ENCODE data around the gene PLCL2. TPM values are rescaled to one million over a fixed set of nuclear protein-coding genes. Genes with fewer than 3 reads are reported as not detected.

PLCL2 gene
- total RNA-seq, 1 donor from 2014 or later = 26.4 TPM

GRCh38 chr3:16982460-16982859 lies 97.7 kb downstream of the PLCL2 start:
- Mint-ChIP-seq H3K27ac (no peak overlapping the region), H3K27me3 (ENCODE audit: insufficient read depth, low read depth) (no peaks in the 10 kb centered on the region), H3K4me3 (no peak overlapping the region), H3K36me3 (peaks cover 2% of the 10 kb centered on the region), H3K4me1 (no peaks in the 10 kb centered on the region), H3K9me3 (peaks cover 10% of the 10 kb centered on the region)
- H3K4me2 ChIP-seq = no peak overlapping the region
- H4K20me1 ChIP-seq (ENCODE audit: low read depth) = no peaks in the 10 kb centered on the region
- no peak overlapping the region for H2AFZ ChIP-seq (replicated peaks)
- H3K4me3 ChIP-seq = no peak overlapping the region
- peaks cover 3% of the 10 kb centered on the region for H3K4me1 ChIP-seq
- no peaks in the 10 kb centered on the region for H3K36me3 ChIP-seq
- no peak for DNase-seq (ENCODE audit: low spot score)
- no peaks in the 10 kb centered on the region for H3K9me3 ChIP-seq (ENCODE audit: low read depth)
- peaks cover 5% of the 10 kb centered on the region for H3F3A ChIP-seq (ENCODE audit: low read depth)
- H3K27me3 ChIP-seq = no peaks in the 10 kb centered on the region
- no peak for TF ChIP-seq CTCF (IDR thresholded peaks at IDR 0.05)
- no peak for TF ChIP-seq EZH2 (IDR thresholded peaks at IDR 0.05)
- no peak for TF ChIP-seq EZH2phosphoT487 (IDR thresholded peaks at IDR 0.05)
- H3K79me2 ChIP-seq (ENCODE audit: low read depth) = peaks cover 45% of the 10 kb centered on the region
- H3K27ac ChIP-seq = no peak overlapping the region
- no peak overlapping the region for H3K9ac ChIP-seq

- H3K27me3 Mint-ChIP-seq (ENCODE audit: insufficient read depth, low read depth) = no peaks in the 10 kb centered on the region
- Histone ChIP-seq H4K20me1 (ENCODE audit: low read depth) (no peaks in the 10 kb centered on the region), H3K9me3 (ENCODE audit: low read depth) (no peaks in the 10 kb centered on the region), H3F3A (ENCODE audit: low read depth) (no peaks in the 10 kb centered on the region), H3K27me3 (no peaks in the 10 kb centered on the region), H3K4me1 (peaks cover 12% of the 10 kb centered on the region), H3K36me3 (no peaks in the 10 kb centered on the region), H3K79me2 (ENCODE audit: low read depth) (peaks cover 51% of the 10 kb centered on the region), H3K9ac (no peak overlapping the region), H3K4me2 (no peak overlapping the region), H2AFZ (replicated peaks) (no peak overlapping the region), H3K27ac (no peak overlapping the region), H3K4me3 (no peak overlapping the region)
- H3K4me3 Mint-ChIP-seq = no peak overlapping the region
- H3K27ac Mint-ChIP-seq = no peak overlapping the region
- H3K4me1 Mint-ChIP-seq = no peaks in the 10 kb centered on the region
- peaks cover 2% of the 10 kb centered on the region for H3K36me3 Mint-ChIP-seq
- TF ChIP-seq EZH2phosphoT487 (IDR thresholded peaks at IDR 0.05) (no peak), CTCF (IDR thresholded peaks at IDR 0.05) (no peak), EZH2 (IDR thresholded peaks at IDR 0.05) (no peak)
- DNase-seq (ENCODE audit: low spot score) = no peak
- H3K9me3 Mint-ChIP-seq = peaks cover 10% of the 10 kb centered on the region
Observed at GRCh38 chr3:16985608-16986007, 100.9 kb downstream of the PLCL2 start.

DNA sequence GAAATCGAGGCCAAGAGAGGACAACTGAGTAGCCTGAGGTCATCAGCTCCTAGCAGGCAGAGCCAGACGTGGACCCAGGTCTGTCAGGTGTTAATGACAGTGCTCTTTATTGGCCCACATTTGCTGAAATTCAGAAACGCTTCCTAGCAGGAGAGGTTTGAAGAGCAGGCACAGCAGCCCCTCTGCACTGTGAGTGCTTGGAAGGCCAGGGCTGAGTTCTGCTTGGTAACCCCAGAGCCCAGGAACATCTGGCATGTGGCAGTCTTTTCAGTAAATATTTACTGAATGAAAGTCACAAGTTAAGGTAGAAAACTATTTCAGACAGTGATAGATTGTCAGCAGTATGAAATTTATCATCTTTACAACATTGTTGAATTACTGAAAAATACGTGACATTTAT lies 102.4 kb downstream of the PLCL2 start:
- no peak overlapping the region for H3K4me3 Mint-ChIP-seq
- DNase-seq (ENCODE audit: low spot score) = no peak
- Histone ChIP-seq H3K4me2 (no peak overlapping the region), H3K27ac (no peak overlapping the region), H3K79me2 (ENCODE audit: low read depth) (peaks cover 41% of the 10 kb centered on the region), H3K36me3 (no peaks in the 10 kb centered on the region), H3K4me1 (peaks cover 15% of the 10 kb centered on the region), H2AFZ (replicated peaks) (no peak overlapping the region), H3K9ac (no peak overlapping the region), H4K20me1 (ENCODE audit: low read depth) (no peaks in the 10 kb centered on the region), H3K4me3 (no peak overlapping the region), H3K27me3 (no peaks in the 10 kb centered on the region), H3K9me3 (ENCODE audit: low read depth) (no peaks in the 10 kb centered on the region), H3F3A (ENCODE audit: low read depth) (no peaks in the 10 kb centered on the region)
- TF ChIP-seq CTCF (IDR thresholded peaks at IDR 0.05) = no peak
- TF ChIP-seq EZH2phosphoT487 (IDR thresholded peaks at IDR 0.05) = no peak
- no peak for TF ChIP-seq EZH2 (IDR thresholded peaks at IDR 0.05)
- H3K27ac Mint-ChIP-seq = no peak overlapping the region
- no peaks in the 10 kb centered on the region for H3K36me3 Mint-ChIP-seq
- no peaks in the 10 kb centered on the region for H3K27me3 Mint-ChIP-seq (ENCODE audit: insufficient read depth, low read depth)
- H3K4me1 Mint-ChIP-seq = no peaks in the 10 kb centered on the region
- no peaks in the 10 kb centered on the region for H3K9me3 Mint-ChIP-seq
